ENCODE measurements around the gene SCAF4.
A peak's percentile ranks its signal among the peaks of the same experiment; 100 is the strongest.
"Not testable (repeated sequence)": the region's sequence is repeated elsewhere in the genome, so short reads cannot be mapped to it uniquely, and the experiment has no call there.

The SCAF4 gene

GRCh38 chr21:31731857-31732596, at the start of gene SCAF4:
Gene SCAF4 (minus strand): TSS chr21:31732118. CDS start chr21:31731692, 426 bp downstream.
- Mint-ChIP-seq H3K27me3 (no peaks in the 10 kb centered on the region), H3K36me3 (peaks cover 3% of the 10 kb centered on the region), H3K9me3 (no peaks in the 10 kb centered on the region), H3K4me1 (peaks cover 16% of the 10 kb centered on the region), H3K27ac (peak within 1 kb of the TSS; percentile 88), H3K4me3 (peak within 1 kb of the TSS; percentile 86)
- CTCF ChIA-PET = no interaction called here
- peak; percentile 83 for DNase-seq

GRCh38 chr21:31780944-31781343, 49.0 kb upstream of the SCAF4 start:
- CTCF ChIA-PET = interaction anchor here (1.1 to 1.3 kb wide), 2 partner anchors 198 to 478 kb away, joined by 3 read pairs; no protein-coding TSS in a partner anchor
- Mint-ChIP-seq H3K4me1 (peaks cover 2% of the 10 kb centered on the region), H3K9me3 (peaks cover 2% of the 10 kb centered on the region), H3K27ac (no peak overlapping the region), H3K27me3 (peaks cover 4% of the 10 kb centered on the region), H3K36me3 (no peaks in the 10 kb centered on the region), H3K4me3 (no peak overlapping the region)
- DNase-seq = no peak

DNA sequence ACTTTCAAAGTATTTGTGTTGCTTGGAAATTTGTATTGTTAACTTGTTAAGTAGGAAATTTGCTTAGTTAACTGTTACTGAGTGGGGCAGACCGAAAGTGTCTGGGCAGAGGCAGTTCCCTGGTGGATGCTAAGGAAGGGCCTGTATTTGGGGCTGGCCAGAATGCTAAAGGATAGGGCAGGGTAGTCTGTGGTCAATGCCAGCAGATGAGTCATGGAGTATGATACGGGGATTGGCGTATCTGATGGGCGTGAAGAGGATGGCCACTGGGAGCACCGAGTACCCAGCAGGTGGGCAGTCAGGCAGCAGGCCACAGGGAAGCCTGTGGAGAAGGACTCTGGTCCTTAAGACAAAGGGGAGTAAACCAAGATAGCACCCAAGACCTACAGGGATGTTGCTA, 46.6 kb upstream of the SCAF4 start:
- Mint-ChIP-seq H3K4me3 (no peak overlapping the region), H3K27me3 (peaks cover 4% of the 10 kb centered on the region), H3K4me1 (no peaks in the 10 kb centered on the region), H3K36me3 (no peaks in the 10 kb centered on the region), H3K27ac (no peak overlapping the region), H3K9me3 (no peaks in the 10 kb centered on the region)
- no peak for DNase-seq
- CTCF ChIA-PET = no interaction called here

DNA sequence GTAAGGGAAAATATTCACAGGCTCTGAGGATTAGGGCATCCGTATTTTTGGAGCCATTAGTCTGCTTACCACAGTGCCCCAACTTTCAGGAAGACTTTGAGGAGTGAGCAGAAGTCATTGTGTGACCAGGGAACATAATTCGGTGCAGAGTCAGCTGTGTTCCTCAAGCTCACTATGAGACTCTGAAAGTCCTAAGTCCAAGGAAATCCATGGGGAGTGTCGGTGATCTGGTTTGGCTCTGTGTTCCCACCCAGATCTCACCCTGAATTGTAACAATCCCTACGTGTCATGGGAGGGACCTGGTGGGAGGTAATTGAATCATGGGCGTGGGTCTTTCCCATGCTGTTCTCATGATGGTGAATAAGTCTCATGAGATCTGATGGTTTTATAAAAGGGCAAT, 45.9 kb upstream of the SCAF4 start:
- Mint-ChIP-seq H3K27ac (no peak overlapping the region), H3K4me1 (no peaks in the 10 kb centered on the region), H3K27me3 (peaks cover 4% of the 10 kb centered on the region), H3K36me3 (no peaks in the 10 kb centered on the region), H3K9me3 (no peaks in the 10 kb centered on the region), H3K4me3 (no peak overlapping the region)
- CTCF ChIA-PET = no interaction called here
- DNase-seq = no peak

- CTCF ChIA-PET = no interaction called here
- DNase-seq = no peak
- Mint-ChIP-seq H3K4me3 (no peak overlapping the region), H3K27ac (no peak overlapping the region), H3K4me1 (no peaks in the 10 kb centered on the region), H3K9me3 (no peaks in the 10 kb centered on the region), H3K27me3 (no peaks in the 10 kb centered on the region), H3K36me3 (no peaks in the 10 kb centered on the region)
These were observed 42.1 kb upstream of the SCAF4 start for GRCh38 chr21:31774031-31774430.

GRCh38 chr21:31772674-31773555, 41.0 kb upstream of the SCAF4 start:
- Mint-ChIP-seq H3K36me3 (no peaks in the 10 kb centered on the region), H3K27me3 (no peaks in the 10 kb centered on the region), H3K4me3 (no peak overlapping the region), H3K4me1 (no peaks in the 10 kb centered on the region), H3K9me3 (no peaks in the 10 kb centered on the region), H3K27ac (no peak overlapping the region)
- DNase-seq = no peak
- CTCF ChIA-PET = no interaction called here

GRCh38 chr21:31771685-31772084, 39.8 kb upstream of the SCAF4 start:
- Mint-ChIP-seq H3K27me3 (no peaks in the 10 kb centered on the region), H3K4me3 (no peak overlapping the region), H3K27ac (no peak overlapping the region), H3K9me3 (no peaks in the 10 kb centered on the region), H3K4me1 (no peaks in the 10 kb centered on the region), H3K36me3 (no peaks in the 10 kb centered on the region)
- CTCF ChIA-PET = interaction anchor here (0.7 kb wide), 1 partner anchor 15 kb away, joined by 3 read pairs; no protein-coding TSS in a partner anchor
- DNase-seq = no peak

- CTCF ChIA-PET = no interaction called here
- H3K4me1 Mint-ChIP-seq = no peaks in the 10 kb centered on the region
- H3K27ac Mint-ChIP-seq = no peak overlapping the region
- no peaks in the 10 kb centered on the region for H3K9me3 Mint-ChIP-seq
- DNase-seq = no peak
- H3K4me3 Mint-ChIP-seq = no peak overlapping the region
- no peaks in the 10 kb centered on the region for H3K36me3 Mint-ChIP-seq
- no peaks in the 10 kb centered on the region for H3K27me3 Mint-ChIP-seq
These were observed 36.8 kb upstream of the SCAF4 start for GRCh38 chr21:31768710-31769109.

DNA sequence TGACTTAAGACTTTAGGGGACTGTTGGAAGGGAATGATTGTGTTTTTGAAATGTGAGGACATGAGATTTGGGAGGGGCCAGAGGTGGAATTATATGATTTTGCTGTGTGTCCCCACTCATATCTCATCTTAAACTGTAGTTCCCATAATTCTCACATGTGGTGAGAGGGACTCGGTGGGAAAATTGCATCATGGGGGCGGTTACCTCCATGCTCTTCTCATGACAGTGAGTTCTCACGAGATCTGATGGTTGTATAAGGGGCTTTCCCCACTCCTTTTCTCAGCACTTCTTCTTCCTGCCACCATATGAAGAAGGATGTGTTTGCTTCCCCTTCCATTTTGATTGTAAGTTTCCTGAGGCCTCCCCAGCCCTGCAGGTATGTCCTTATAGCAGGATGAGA, 35.0 kb upstream of the SCAF4 start:
- Mint-ChIP-seq H3K36me3 (no peaks in the 10 kb centered on the region), H3K27me3 (no peaks in the 10 kb centered on the region), H3K4me3 (no peak overlapping the region), H3K9me3 (no peaks in the 10 kb centered on the region), H3K4me1 (no peaks in the 10 kb centered on the region), H3K27ac (peak overlapping the region; percentile 31)
- DNase-seq = no peak
- CTCF ChIA-PET = no interaction called here

- DNase-seq, H3K4me1 Mint-ChIP-seq, H3K4me3 Mint-ChIP-seq, H3K36me3 Mint-ChIP-seq, H3K27ac Mint-ChIP-seq, H3K27me3 Mint-ChIP-seq, H3K9me3 Mint-ChIP-seq, CTCF ChIA-PET: not testable (repeated sequence)
These were observed 33.9 kb upstream of the SCAF4 start for GRCh38 chr21:31765850-31766249.

- no peaks in the 10 kb centered on the region for H3K36me3 Mint-ChIP-seq
These were observed 29.0 kb upstream of the SCAF4 start for GRCh38 chr21:31760931-31761330.

DNA sequence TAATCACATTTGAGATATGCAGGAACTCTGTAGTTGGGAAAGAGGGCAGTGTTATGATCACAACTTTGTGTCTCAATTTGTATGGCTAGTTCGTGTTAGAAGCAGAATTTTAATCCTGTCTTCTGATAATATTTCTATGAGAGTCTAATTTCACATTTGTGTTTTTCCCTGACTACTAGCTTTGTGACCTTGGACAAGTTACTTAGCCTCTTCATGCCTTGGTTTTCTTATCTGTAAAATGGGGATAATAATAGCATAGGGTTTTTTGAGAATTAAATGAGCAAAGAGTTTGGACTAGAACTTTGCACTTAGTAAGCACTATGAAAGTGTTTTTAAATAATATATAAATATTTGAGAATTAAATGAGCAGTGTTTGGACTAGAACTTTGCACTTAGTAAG, 24.9 kb upstream of the SCAF4 start:
- DNase-seq = no peak
- no peak overlapping the region for H3K27ac Mint-ChIP-seq
- peaks cover 4% of the 10 kb centered on the region for H3K27me3 Mint-ChIP-seq
- no peaks in the 10 kb centered on the region for H3K9me3 Mint-ChIP-seq
- H3K4me1 Mint-ChIP-seq = no peaks in the 10 kb centered on the region
- no peak overlapping the region for H3K4me3 Mint-ChIP-seq
- no peaks in the 10 kb centered on the region for H3K36me3 Mint-ChIP-seq
- CTCF ChIA-PET = no interaction called here

More at GRCh38 chr21:31760931-31761330, 29.0 kb upstream of the SCAF4 start:
- H3K27me3 Mint-ChIP-seq = no peaks in the 10 kb centered on the region
- no peaks in the 10 kb centered on the region for H3K4me1 Mint-ChIP-seq
- no peak overlapping the region for H3K4me3 Mint-ChIP-seq
- H3K27ac Mint-ChIP-seq = no peak overlapping the region
- no peaks in the 10 kb centered on the region for H3K9me3 Mint-ChIP-seq
- no peak for DNase-seq
- CTCF ChIA-PET = no interaction called here

DNA sequence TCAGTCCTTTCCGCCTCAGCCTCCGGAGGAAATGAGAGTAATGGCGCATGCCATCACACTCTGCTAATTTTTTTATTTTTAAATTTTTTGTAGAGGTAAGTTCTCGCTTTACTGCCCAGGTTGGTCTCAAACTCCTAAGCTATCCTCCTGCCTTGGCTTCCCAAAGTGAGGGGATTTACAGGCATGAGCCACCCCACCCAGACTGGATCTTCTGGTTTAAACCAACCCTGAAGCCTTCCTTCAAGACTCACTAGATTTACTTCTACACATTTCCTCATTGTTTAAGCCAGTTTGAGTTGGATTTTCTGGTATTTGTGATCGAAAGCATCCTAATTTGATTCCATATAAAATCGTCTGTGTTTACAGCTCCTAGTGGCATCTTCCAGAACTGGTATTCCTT, 23.1 kb upstream of the SCAF4 start:
- DNase-seq = no peak
- Mint-ChIP-seq H3K27ac (no peak overlapping the region), H3K27me3 (peaks cover 4% of the 10 kb centered on the region), H3K4me3 (no peak overlapping the region), H3K4me1 (no peaks in the 10 kb centered on the region), H3K36me3 (no peaks in the 10 kb centered on the region), H3K9me3 (no peaks in the 10 kb centered on the region)
- CTCF ChIA-PET = no interaction called here

DNA sequence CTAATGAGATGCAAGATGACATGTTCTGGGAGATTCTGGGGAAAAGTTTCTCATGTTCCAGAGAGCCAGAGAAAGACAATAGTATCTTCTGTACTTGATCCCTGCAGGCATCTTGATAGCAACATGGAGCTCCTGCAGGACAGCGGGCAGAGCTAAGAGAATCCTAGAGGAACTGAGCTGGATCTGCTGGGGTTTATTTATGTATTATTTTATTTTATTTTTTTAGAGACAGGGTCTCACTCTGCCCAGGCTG, 22.7 kb upstream of the SCAF4 start:
- H3K4me3 Mint-ChIP-seq = no peak overlapping the region
- DNase-seq = no peak
- no peak overlapping the region for H3K27ac Mint-ChIP-seq
- CTCF ChIA-PET = no interaction called here
- no peaks in the 10 kb centered on the region for H3K4me1 Mint-ChIP-seq
- no peaks in the 10 kb centered on the region for H3K9me3 Mint-ChIP-seq
- peaks cover 4% of the 10 kb centered on the region for H3K27me3 Mint-ChIP-seq
- H3K36me3 Mint-ChIP-seq = no peaks in the 10 kb centered on the region

Measured in activated naive CD4-positive, alpha-beta T cell treated with anti-CD3 and anti-CD28 coated beads, Interleukin-2, amount 10 ng/mL, durations not matched to agents 7 days and 5 days (primary cell).